NCI-H2107 treated with DMSO at 0.1 percent for 48 hours (cell line): ENCODE data around the gene NECTIN1.

Experiments
- DNase-seq: peaks from one replicate; lab custom pipeline; 2025; ENCODE audit not compliant: unreplicated experiment; lab: John Stamatoyannopoulos, UW

Gene NECTIN1

DNA sequence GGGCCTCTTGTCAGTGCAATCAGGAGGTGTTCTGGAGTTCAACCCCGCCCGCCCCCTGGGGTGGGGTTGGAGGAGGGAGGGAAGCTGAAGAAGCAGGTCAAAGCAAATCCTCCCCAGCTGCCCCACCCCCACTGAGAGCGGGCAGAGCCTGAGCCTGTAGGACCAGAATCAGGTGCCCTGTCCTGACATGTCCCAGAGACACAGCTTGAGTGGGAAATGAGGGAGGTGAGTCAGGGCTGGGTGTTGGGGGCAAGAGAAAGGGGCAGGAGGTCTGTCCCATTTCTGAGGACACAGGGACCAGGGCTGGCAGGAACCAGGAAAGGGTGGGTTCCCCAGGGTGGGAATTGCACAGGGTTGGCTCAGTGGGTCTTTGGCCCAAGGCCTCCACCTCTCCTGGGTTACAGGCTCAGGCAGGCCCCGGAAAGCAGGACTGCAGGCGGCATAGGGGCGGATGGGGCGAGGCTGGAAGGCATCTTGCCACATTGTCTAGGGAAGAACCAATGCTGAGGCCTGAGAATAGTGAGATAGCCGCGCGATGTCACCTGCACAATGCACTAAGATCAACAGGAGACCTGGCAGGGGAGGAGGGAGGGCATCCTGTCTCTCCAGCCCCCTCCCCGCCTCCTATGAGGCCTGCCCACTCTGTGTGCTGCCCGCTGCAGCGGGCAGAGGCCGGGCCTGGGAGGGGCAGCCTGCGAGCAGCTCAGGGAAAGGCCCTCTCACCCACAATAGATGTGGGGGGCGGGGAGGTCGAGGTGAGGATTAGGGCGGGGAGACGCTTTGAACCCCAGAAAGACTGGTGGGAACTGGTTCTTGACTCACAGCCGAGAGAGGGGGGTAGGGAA is 32.4 kb downstream of the NECTIN1 start:
- no peak for DNase-seq

DNA sequence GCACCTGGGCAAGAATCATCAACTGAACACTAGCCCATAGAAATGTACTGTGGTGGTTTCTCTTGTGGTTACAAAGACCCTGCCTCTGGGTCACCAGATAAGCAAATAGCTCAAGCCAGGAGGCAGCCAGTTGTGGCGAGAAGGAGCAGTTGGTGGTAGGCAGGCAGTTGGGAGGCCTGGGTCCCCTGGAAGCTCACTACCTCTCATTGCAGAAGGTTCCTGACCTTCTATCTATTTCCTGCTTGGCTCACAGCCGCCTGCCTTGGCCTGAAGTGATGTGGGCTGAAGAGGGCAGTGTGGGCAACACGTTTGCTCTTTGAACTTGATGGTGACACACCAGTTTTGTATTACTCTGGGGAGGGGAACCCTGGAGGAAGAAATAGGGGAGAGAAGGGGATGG is 34.7 kb downstream of the NECTIN1 start:
- DNase-seq: no peak

GRCh38 chr11:119693253-119693815 is 35.7 kb downstream of the NECTIN1 start:
- peak; percentile 46 for DNase-seq

DNA sequence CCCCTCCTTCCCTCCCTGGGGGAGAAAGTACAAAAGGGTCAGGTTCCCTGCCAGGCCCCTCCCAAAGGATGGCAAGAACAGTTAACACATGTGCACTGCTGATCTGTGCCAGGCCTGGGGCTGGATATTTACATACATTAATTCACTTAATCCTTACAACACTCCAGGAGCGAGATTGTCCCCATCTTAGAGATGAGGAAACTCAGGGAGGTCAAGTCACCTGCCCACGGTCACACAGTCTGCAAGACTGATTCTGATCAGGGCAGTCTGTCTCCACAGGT is 36.5 kb downstream of the NECTIN1 start:
- DNase-seq: no peak

- DNase-seq: peak; percentile 18
Measured at GRCh38 chr11:119691701-119692539, 37.1 kb downstream of the NECTIN1 start.

DNA sequence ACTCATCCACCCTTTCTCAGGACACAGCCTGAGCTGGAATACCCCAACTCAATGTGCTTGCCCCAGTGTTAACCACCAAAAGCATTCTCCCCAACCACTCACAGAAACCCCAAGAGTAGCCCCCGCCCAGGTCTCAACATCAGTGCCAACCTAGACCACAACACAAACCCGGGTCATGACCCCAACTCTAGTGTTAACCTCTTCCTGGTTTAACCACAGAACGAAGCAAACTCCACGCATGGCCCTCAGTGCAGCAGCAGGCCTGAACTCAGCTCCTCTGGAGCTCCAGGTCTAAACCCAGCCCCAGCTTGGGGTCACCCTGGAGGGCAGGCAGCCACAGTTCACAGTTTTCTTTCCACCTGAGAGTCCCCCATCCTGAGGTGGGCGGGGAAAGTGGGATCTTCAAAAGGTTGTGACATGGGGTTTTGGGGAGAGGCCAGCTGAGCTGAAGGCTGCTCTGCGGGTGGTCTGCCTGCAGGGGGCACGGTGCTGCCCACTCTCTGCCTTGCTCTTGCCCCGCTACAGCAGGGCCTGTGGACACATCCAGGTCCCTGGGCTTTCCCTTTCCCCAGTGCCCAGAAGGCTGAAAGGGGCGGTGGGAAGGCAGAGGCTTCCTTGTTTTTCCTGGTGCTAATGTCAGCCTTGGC is 37.9 kb downstream of the NECTIN1 start:
- no peak for DNase-seq

- DNase-seq: no peak
Measured at GRCh38 chr11:119689302-119689701, 39.7 kb downstream of the NECTIN1 start.

DNA sequence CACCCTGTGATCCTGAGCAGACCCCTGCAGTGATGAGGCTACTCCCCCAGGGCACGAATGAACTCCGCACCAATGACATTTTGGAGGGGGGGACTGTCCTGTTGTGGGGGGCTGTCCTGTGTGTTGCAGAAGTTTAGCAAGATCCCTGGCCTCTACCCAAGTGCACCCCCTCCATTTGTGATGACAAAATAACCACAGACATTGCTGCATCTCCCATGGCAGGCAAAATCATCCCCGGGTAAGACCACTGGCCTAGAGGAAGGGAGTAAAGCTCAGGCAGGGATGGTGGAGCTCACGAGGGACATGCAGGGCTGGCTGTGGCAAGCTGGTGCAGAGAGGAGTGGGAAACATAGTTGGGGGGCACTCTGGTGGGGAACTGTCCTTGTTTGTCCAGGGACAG is 40.6 kb downstream of the NECTIN1 start:
- DNase-seq: no peak

- no peak for DNase-seq
Measured at GRCh38 chr11:119687373-119688046, 41.5 kb downstream of the NECTIN1 start.

GRCh38 chr11:119686177-119686882 is 42.7 kb downstream of the NECTIN1 start:
- DNase-seq: no peak

DNA sequence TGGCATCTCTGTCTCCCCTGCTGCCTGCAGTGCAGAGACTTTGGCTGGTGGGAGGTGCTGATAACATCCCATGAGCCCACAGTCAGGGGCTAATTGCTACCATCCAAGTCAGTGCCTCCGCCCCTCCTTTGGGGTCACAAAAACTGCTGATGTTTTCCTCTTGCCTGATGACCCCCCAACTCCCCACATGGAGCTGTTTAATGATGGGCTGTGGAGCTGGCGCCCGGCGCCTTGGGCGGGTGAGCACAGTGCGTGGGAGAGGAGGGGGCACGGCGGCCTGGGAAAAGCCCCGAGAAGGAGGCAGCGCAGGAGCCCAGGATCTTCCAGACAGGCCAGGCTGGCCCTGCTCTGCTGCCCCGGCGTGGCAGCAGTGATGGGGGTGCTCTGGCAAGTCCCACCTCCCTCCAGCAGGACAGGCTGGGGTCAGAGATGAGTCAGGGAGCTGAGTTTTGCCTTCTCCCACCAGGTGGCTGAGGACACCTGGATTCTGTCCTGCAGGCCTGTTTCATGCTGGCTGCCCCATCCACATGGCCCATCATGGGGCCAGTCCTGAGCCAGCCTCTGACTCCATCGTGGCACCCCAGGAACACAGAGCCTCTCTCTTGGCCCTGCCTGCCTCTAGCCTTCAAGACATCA is 43.8 kb downstream of the NECTIN1 start:
- DNase-seq: no peak

- DNase-seq: no peak
Measured at GRCh38 chr11:119684361-119685110, 44.5 kb downstream of the NECTIN1 start.

- DNase-seq: no peak
Measured at GRCh38 chr11:119683783-119684182, 45.2 kb downstream of the NECTIN1 start.

DNA sequence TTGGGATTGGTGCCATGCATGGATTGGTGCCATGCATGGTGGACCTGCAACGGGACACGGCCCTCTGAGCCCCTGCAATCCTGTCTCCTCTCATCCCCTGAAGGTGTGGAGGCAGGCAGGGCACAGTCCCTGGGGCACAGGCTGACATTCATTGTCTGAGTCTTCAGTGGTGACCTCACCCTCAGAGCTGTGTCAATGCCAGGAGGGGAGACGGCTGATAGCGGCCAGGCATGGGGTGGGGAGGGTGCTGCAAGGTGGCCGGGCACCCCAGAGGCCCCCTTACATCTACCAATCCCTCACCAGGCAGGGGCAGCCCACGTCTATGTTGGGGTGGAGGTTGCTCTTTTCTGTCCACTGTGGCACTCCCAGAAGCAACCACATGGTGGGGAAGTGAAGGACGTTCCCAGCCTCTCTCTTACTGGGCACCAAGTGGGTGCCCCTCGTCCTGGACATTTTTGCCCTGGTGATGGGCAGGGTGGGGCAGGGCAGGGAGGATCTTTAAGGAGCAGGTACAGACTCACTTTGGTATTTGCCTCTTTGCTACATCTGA is 47.6 kb downstream of the NECTIN1 start:
- DNase-seq: no peak

DNA sequence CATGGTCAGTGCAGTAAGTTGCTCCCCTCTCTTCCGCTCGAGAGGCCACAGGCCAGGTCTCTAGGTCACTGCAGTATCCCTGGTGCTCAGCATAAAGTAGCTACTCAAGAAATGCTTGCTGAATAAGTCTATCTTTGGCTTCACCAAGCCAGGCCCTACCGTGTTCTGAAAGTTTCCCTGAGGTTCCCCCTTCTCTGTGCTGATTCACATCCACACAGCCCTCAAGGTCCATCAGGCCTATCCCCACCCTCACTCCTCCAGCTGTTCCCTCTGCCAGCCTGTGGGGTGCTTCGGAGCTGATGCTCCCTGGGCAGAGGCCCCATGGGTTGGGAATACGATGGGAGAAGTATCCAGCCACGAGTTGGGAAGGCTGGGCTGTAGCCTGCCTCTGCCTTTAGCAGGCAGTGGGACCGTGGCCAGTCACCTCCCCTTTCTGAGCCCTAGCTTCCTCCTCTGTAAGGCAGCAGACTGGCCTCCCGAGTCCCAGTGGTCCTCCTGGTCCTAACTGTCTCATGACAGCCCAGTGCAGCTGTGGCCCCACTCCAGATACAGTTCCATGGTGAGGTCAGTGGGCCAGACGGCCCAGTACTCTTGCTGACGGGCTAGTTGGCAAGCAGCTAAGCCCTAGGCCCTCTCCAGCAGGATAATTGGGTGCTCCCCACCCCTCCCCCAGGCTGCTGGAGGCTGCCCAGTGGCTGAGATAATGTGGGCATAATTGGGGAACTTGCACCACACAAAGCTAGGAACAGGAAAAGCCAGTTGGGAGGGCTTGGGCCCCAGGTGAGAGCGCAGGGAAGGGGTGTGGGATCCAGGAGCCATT is 48.2 kb downstream of the NECTIN1 start:
- DNase-seq: no peak

DNA sequence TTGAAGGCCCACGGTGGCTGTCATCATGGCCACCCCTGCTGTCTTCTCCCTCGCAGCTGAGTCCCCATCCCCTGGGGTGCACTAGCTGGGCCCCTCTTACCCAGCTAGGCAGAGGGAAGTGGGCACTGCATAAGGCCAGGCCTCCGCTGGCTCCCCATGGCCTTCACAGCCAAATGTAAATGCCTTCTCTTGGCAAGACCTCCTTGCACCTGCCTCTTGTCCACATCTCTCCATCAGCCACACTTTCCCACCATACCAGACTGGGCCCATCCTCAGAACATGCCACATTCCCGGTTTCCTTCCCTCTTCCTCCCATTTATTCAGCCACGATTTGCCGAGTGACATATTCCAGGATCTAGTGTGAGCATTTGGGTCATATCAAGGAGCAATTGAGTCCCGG is 49.7 kb downstream of the NECTIN1 start:
- no peak for DNase-seq

- no peak for DNase-seq
Measured at GRCh38 chr11:119678351-119678750, 50.6 kb downstream of the NECTIN1 start.

- no peak for DNase-seq
Measured at GRCh38 chr11:119677840-119678239, 51.2 kb downstream of the NECTIN1 start.
